ENCODE measurements around the gene ZNF827.

- no peak for TF ChIP-seq CTCF (IDR thresholded peaks at IDR 0.05)
- no peak for TF ChIP-seq POLR2A (IDR thresholded peaks at IDR 0.05)
These were observed 55.4 kb downstream of the ZNF827 start for GRCh38 chr4:145883101-145883694.
